Measurements from ENCODE around the gene UGGT2. TPM values are rescaled to one million over a fixed set of nuclear protein-coding genes. Genes with fewer than 3 reads are reported as not detected.

Gene UGGT2
- total and polyA plus RNA-seq, 12 donors: 10.7 to 60.6 (median 21.9) TPM

GRCh38 chr13:96034662-96035061, 18.5 kb downstream of the UGGT2 start:
- no peaks in the 10 kb centered on the region for H3K27me3 ChIP-seq
- DNase-seq: peak in 1 of 7 donors; percentile 8
- 71 to 87% (median 84%) methylated on average over 7 to 10 of the region's 10 CpGs for WGBS, 4 donors
- TF ChIP-seq CTCF (IDR thresholded peaks at IDR 0.05): no peak
- no peak for TF ChIP-seq POLR2A (IDR thresholded peaks at IDR 0.05)
- H3K4me1 ChIP-seq (replicated peaks in 1 of 2): no peaks in the 10 kb centered on the region
- no peaks in the 10 kb centered on the region for H3K36me3 ChIP-seq (replicated peaks in 1 of 2)
- no peak overlapping the region for H3K4me3 ChIP-seq
- H3K27ac ChIP-seq: no peak overlapping the region
- no peaks in the 10 kb centered on the region for H3K9me3 ChIP-seq (replicated peaks in 1 of 3)
- intact Hi-C loops (cut with DNase I): no loop called here

DNA sequence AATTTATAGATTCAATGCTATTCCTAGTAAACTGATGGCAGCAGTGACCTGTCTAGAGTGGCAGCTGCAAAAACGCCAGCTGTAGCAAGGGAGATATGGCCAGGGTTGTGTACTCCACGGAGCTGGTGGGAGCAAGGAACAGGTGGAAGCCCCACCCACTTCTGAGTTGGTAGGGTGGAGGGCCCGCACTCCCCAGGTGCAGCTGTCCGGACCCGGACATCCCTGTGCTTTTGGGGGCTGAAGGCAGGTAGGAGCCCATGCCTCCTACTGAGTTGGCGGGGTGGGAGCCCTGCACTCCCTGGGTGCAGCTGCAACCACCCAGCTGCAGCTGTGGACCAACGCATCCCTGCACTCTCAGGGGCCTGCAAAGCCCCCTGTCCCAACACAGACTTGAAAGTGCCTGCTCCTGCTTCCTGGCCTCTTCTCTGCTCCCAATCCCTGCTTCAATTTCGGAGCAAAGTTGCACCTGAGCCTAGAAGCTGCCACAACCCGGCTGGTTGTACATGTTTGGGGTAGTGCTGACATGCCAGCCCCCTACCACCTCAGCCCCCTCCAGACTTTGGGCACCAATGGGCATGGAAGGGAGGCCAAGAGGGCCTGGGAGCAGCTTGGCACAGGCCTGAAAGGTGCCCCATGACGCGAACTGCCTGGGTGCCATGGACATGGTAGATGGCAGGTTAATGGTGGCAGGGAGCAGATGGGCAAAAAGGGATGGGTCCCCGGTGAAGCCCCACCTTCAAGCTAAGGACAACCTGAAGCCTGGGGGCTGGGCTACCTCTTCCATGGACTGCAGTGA, 19.8 kb downstream of the UGGT2 start:
- Histone ChIP-seq H3K4me3 (no peak overlapping the region), H3K27ac (no peak overlapping the region), H3K36me3 (replicated peaks in 1 of 2) (no peaks in the 10 kb centered on the region), H3K27me3 (no peaks in the 10 kb centered on the region), H3K4me1 (replicated peaks in 1 of 2) (no peaks in the 10 kb centered on the region), H3K9me3 (replicated peaks in 1 of 3) (no peaks in the 10 kb centered on the region)
- WGBS, 4 donors: 91 to 97% (median 96%) methylated on average over 7 to 12 of the region's 12 CpGs
- DNase-seq: no peak
- intact Hi-C loops (cut with DNase I): no loop called here
- no peak for TF ChIP-seq POLR2A (IDR thresholded peaks at IDR 0.05)
- no peak for TF ChIP-seq CTCF (IDR thresholded peaks at IDR 0.05)

GRCh38 chr13:96032717-96033116, 20.5 kb downstream of the UGGT2 start:
- Histone ChIP-seq H3K9me3 (replicated peaks in 1 of 3) (no peaks in the 10 kb centered on the region), H3K27ac (no peak overlapping the region), H3K4me3 (no peak overlapping the region), H3K4me1 (replicated peaks in 1 of 2) (no peaks in the 10 kb centered on the region), H3K36me3 (replicated peaks in 1 of 2) (no peaks in the 10 kb centered on the region), H3K27me3 (no peaks in the 10 kb centered on the region)
- no peak for DNase-seq
- WGBS, 4 donors: 77 to 80% (median 78%) methylated on average over 2 of the region's 2 CpGs
- no peak for TF ChIP-seq POLR2A (IDR thresholded peaks at IDR 0.05)
- no peak for TF ChIP-seq CTCF (IDR thresholded peaks at IDR 0.05)
- intact Hi-C loops (cut with DNase I): no loop called here

GRCh38 chr13:96029002-96029401, 24.2 kb downstream of the UGGT2 start:
- Histone ChIP-seq H3K36me3 (replicated peaks in 1 of 2) (no peaks in the 10 kb centered on the region), H3K27ac (no peak overlapping the region), H3K27me3 (no peaks in the 10 kb centered on the region), H3K4me1 (replicated peaks in 1 of 2) (peaks cover 0 to 10% of the 10 kb centered on the region in 2 donors), H3K9me3 (replicated peaks in 1 of 3) (no peaks in the 10 kb centered on the region), H3K4me3 (no peak overlapping the region)
- DNase-seq: no peak
- intact Hi-C loops (cut with DNase I): no loop called here
- 95 to 100% (median 97%) methylated on average over 7 of the region's 7 CpGs for WGBS, 4 donors
- TF ChIP-seq POLR2A (IDR thresholded peaks at IDR 0.05) (no peak), CTCF (IDR thresholded peaks at IDR 0.05) (no peak)

Data from adrenal gland (tissue), 12 donors.